GM13977 (cell line): Measurements from ENCODE around the gene NLRP2B.

Source experiments
- DNase-seq: peaks from one replicate; pipeline ENCODE4 v3.0.0; 2012; ENCODE audit warnings: low spot score
- in situ Hi-C: fragments of 300-500 bp; cut with MboI; formaldehyde crosslinking; loops from one replicate; pipeline ENCODE4 v1.12.0; 2022; ENCODE audit warnings: low sequenced_read_pairs, low pct_unique_long_range_greater_than_20kb, mixed read lengths, inconsistent platforms; ENCODE audit not compliant: unreplicated experiment
- TF ChIP-seq, protein P1 (sequence below): IDR thresholded peaks from 2 replicates; pipeline ENCODE4 v1.5.1; 2012; ENCODE audit warnings: mild to moderate bottlenecking, control low read depth; ENCODE audit not compliant: insufficient read depth; ENCODE audit errors: extremely low read depth, missing control alignments

Gene NLRP2B

DNA sequence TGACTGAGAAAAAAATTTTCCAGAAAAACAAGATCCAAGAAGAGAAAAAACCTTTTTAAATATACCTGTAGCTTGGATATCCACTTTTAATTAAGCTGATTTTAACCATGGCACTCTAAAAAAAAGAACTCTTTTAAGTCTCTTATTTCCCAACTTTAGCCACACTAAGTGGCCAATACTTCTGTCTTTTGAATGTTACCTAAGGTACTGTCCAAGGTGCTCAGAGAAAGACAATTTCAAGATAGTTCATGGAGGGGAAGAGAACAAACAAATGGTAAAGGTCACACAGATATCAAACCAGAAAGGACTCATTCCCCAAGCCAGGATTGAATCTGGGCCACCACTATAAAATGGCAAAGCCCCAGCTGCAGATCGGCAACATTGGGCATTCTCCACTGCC is 10.1 kb downstream of the NLRP2B start:
- in situ Hi-C loops = no loop called here
- TF ChIP-seq, protein P1, sequence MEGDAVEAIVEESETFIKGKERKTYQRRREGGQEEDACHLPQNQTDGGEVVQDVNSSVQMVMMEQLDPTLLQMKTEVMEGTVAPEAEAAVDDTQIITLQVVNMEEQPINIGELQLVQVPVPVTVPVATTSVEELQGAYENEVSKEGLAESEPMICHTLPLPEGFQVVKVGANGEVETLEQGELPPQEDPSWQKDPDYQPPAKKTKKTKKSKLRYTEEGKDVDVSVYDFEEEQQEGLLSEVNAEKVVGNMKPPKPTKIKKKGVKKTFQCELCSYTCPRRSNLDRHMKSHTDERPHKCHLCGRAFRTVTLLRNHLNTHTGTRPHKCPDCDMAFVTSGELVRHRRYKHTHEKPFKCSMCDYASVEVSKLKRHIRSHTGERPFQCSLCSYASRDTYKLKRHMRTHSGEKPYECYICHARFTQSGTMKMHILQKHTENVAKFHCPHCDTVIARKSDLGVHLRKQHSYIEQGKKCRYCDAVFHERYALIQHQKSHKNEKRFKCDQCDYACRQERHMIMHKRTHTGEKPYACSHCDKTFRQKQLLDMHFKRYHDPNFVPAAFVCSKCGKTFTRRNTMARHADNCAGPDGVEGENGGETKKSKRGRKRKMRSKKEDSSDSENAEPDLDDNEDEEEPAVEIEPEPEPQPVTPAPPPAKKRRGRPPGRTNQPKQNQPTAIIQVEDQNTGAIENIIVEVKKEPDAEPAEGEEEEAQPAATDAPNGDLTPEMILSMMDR = no peak
- DNase-seq = no peak

DNA sequence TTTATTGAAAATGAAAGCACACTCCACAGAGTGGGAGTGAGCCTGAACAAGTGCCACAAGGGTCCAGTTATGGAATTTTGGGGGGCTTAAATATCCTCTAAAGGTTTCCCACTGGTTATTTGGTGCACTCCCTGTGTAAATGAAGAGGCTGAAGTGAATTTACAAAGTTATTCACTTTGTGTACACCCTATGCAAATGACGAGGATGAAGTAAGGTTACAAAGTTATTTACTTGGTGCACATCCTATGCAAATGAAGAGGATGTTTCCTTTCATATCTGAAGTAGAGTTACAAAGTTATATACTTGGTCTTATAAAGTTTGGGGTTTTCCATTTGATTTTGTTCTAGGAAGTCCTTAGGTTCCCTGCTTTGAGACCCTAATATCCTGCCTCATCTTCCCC is 13.1 kb downstream of the NLRP2B start:
- in situ Hi-C loops = no loop called here
- TF ChIP-seq, protein P1 = no peak
- DNase-seq = no peak

DNA sequence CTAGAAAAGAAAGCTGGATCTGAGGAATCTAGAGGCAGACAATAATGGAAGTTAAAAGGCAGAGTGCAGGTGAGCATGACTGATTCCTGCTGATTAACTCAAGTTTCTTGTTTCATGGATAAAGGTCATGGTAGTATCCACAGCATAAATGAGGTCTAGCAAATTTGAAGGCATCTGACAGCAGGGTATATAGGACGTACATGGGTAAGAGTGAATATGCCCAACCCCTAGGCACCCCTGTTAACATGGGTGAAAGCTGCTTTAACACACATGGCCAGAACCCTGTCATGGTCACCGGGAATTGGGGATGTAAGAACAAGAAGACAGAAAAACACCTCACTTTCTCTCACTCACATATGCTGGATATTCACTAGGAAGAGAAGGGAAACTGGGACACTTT is 25.0 kb downstream of the NLRP2B start:
- TF ChIP-seq, protein P1 = no peak
- DNase-seq = no peak
- in situ Hi-C loops = no loop called here

DNA sequence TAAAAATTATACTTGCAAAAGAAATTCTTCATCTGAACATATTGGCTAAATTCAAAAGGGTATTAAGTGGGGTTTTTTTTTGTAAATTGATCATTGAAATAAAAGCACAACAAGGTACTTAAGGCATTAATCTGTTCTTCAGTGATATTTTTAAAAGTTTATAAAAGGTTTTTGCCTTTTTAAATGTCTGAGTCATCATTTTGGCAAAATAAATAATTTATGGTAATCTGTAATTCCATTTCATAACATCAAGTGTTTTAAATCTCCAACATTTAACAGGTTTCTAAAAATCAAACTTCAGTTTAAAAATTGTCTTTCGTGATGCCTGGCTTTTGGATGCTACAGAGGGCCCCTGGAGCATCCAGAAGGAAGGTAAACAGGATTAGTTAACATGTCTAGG is 27.4 kb downstream of the NLRP2B start:
- in situ Hi-C loops = no loop called here
- TF ChIP-seq, protein P1 = no peak
- DNase-seq = no peak

DNA sequence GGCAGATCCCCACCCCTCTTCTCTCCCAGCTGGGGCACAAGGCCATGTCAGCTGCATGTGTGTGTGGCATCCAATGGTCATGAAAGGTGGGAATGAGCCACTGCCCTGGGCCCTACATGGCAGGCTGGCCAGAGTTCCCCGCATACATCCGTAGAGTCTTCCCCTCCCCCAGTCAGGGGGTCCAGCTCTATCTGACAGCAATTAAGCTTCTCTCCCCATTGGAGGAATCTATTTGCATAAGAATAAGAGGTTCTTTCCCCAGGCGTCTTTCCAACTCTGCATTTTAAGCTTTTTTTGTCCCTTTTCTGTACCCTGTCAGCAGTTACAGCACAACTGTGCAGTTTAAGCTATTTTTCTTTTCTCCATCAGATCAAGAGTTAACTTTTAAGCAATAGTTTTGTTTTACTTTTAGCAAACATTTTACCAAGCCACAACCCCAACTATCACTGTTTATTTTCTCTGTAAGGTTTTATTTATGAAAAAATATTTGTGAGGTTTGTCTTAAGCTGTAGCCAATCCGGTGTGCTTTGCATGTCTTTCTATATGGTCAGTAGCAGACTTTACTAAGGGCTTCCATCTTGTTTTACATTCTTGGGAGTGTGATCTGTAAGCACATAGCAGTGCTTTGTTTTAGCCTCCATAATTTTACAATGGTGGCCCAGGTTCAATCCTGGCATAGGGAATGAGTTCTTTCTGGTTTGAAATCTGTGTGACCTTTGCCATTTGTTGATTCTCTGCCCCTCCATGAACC is 28.7 kb downstream of the NLRP2B start:
- in situ Hi-C loops = no loop called here
- TF ChIP-seq, protein P1 = no peak
- no peak for DNase-seq

DNA sequence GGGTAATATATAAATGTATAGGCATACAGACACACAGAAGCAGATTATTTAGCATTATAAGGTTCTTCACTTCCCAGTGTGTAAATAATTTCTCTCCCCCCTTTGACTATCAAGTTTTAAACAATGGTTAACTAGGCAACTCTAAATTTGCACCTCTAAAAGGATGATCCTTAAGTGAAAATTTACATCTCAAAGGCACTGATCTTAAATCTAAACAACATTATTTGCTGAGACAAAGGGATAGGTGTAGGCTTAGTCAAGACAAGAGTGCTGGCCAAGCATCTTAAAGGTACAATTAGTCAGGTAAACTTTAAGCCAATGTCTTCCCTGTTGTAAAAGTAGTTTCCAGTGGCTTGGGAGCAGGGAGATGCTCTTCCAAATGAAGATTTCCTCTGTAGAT is 33.0 kb downstream of the NLRP2B start:
- DNase-seq = no peak
- in situ Hi-C loops = loop anchor here (25.0 kb wide), 1 partner anchor 90 kb away; no protein-coding TSS in a partner anchor
- TF ChIP-seq, protein P1 = no peak
